ENCODE measurements around the gene SLC52A1. TPM values are rescaled to one million over a fixed set of nuclear protein-coding genes. Genes with fewer than 3 reads are reported as not detected.
A peak's percentile ranks its signal among the peaks of the same experiment; 100 is the strongest.
"Not testable (repeated sequence)": the region's sequence is repeated elsewhere in the genome, so short reads cannot be mapped to it uniquely, and the experiment has no call there.

The SLC52A1 gene
- total and polyA plus RNA-seq, 2 of the 13 experiments (the other 11 are each of a cell fraction or from before 2014, with no cell fraction given), result 0.03 to 0.13 TPM

DNA sequence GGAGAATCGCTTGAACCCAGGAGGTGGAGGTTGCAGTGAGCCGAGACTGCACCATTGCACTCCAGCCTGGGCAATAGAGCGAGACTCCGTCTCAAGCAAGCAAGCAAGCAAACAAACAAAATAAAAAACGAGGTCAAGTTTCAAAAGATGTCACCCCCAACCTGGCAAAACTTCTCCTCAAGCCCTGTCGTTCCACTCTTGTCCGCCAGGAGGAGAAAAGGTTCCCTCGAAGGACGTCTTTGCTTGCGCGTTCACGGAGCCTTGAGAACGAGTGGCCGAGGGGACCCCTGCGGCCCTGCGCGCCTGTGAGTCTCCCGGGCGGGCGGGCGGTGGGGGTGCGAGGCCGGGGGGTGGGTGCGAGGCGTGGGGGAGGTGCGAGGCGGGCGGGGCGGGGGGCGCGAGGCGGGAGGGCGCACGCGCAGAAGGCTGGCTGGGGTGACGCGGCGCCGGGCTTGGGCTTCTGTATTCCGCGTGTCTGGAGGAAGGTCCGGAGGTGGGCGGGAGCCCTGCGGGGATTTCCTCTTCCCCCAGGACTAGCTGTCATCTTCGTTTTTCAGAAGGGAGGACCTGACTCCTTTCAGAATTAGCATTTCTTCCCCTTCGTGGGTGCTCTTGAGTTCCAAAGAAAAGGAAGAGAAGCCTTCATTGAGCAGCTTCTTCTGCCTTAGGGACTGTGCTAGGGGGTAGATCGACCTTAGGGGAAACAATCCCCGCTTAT is 3.7 kb downstream of the SLC52A1 start (continued):
- TF ChIP-seq ZNF740 (CRISPR knock-in tag; IDR thresholded peaks at IDR 0.05) (peak; percentile 35; the same call in 1 of the 2 replicates), KDM1A (CRISPR knock-in tag; IDR thresholded peaks at IDR 0.05) (0 out of 2 replicates have a peak, but pooled peaks have one; percentile 28), TIGD3 (CRISPR knock-in tag; IDR thresholded peaks at IDR 0.05; ENCODE audit: borderline replicate concordance) (no peak), ZNF850 (CRISPR knock-in tag; conservative IDR thresholded peaks at IDR 0.05) (no peak), KAT7 (CRISPR knock-in tag; IDR thresholded peaks at IDR 0.05; ENCODE audit: borderline replicate concordance) (no peak), FOXJ3 (CRISPR knock-in tag; IDR thresholded peaks at IDR 0.05; ENCODE audit: borderline replicate concordance) (no peak), HOXA9 (CRISPR knock-in tag; IDR thresholded peaks at IDR 0.05; ENCODE audit: borderline replicate concordance) (no peak)
- TF ChIP-seq, protein P1, sequence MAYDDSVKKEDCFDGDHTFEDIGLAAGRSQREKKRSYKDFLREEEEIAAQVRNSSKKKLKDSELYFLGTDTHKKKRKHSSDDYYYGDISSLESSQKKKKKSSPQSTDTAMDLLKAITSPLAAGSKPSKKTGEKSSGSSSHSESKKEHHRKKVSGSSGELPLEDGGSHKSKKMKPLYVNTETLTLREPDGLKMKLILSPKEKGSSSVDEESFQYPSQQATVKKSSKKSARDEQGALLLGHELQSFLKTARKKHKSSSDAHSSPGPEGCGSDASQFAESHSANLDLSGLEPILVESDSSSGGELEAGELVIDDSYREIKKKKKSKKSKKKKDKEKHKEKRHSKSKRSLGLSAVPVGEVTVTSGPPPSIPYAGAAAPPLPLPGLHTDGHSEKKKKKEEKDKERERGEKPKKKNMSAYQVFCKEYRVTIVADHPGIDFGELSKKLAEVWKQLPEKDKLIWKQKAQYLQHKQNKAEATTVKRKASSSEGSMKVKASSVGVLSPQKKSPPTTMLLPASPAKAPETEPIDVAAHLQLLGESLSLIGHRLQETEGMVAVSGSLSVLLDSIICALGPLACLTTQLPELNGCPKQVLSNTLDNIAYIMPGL (CRISPR knock-in tag; IDR thresholded peaks at IDR 0.05; ENCODE audit: borderline replicate concordance in 1 of 2, low read depth in 1 of 2), result peak in 1 of 2 experiments; percentile 59; a peak in 1 of 4 replicates

- DNase-seq (ENCODE audit: low spot score); H3K27ac ChIP-seq (ENCODE audit: extremely low read length, insufficient read depth, low read length); in situ Hi-C loops (cut with HindIII; ENCODE audit: extremely low pct_ligation_motif_present, low pct_unique_long_range_greater_than_20kb); H3K4me2 ChIP-seq (ENCODE audit: low read depth, low read length); CTCF ChIA-PET (ENCODE audit: low intra/inter-chr PET ratio, low total read pairs); H3K79me2 ChIP-seq (ENCODE audit: insufficient read depth, low read length); H3K9ac ChIP-seq (ENCODE audit: insufficient read depth, low read depth, low read length); H2AFZ ChIP-seq (ENCODE audit: low read length); ATAC-seq; H3K4me3 ChIP-seq (replicated peaks in 1 of 3; ENCODE audit: insufficient read depth in 1 of 3, low read depth in 2 of 3, low read length in 3 of 3); H4K20me1 ChIP-seq (ENCODE audit: insufficient read depth, low read length); H3K36me3 ChIP-seq (replicated peaks in 1 of 2; ENCODE audit: control insufficient read depth in 1 of 2, insufficient read depth in 2 of 2, low read length in 2 of 2); FAIRE-seq; H3K9me3 ChIP-seq (ENCODE audit: low read length); BruUV-seq (replicated peaks): not testable (repeated sequence)
- intact Hi-C loops (cut with micrococcal nuclease; ENCODE audit: unreplicated experiment), result loop anchor here (2.0 kb wide), 1 partner anchor 33 kb away; no protein-coding TSS in a partner anchor
- Histone ChIP-seq H3K4me1 (ENCODE audit: insufficient read depth, low read length) (peaks cover 23% of the 10 kb centered on the region), H3K27me3 (ENCODE audit: control insufficient read depth in 1 of 2, insufficient read depth in 2 of 2, low read length in 2 of 2) (peaks cover 2 to 20% of the 10 kb centered on the region in 2 experiments; a peak in 3 of 5 replicates)
- 56% methylated on average over 2 of the region's 2 CpGs for WGBS (ENCODE audit: low lambda C conversion rate)
- POLR2A ChIA-PET, result interaction anchor here (1.4 to 3.1 kb wide), 3 partner anchors 30 to 63 kb away, joined by 3 to 8 read pairs (median 7); partner anchors contain the start of gene SPAG7
Measured at GRCh38 chr17:5030168-5030567, 5.1 kb downstream of the SLC52A1 start.

Data from HepG2 (cell line).